DMS53 (cell line): ENCODE results near the gene MTERF4.

Source experiments
- DNase-seq: peaks from one replicate; lab custom pipeline; 2025; lab: John Stamatoyannopoulos, UW

MTERF4 gene

DNA sequence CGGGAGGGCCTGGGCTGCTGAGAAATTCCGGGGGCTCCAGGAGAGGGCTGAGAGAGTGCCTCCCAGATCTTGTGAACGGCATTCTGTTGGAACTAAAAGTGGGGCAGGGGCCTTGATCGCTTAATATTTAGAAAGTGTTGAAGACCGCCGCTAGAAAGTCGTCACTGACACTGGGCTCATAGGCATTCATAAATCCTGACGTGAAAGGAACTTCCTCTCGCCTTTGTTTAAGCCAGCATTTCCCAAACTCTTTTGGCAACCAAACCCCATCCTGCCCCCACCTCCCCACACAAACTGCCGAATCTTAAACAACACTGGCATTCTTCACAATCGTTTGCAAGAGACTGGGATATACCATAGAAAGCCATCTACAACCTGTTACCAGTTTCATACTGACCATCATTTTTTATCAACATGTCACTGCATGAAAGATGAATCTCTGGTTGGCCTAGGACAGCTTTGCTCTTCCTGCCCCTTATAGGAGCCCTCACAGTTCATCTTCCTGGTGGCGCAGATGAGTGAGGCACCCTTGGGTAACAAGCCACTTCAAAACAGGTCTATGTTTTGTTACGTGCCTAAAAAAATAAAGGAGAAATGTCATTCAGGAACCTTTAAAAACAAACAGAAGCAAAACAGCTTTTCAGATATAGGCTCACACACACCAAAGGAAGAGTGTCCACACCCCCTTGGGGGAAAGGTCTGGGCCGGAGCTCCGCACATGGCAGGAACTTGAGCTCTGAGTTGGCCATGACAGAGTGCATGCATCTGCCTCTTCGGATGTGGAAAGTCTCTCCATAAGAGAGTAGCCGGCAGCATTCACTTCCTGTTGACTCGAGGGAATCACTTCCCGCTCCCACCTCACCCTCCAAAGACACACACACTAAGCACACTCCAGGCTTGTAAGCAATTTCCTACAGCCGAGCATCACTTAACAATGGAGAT, 13.0 kb downstream of the MTERF4 start:
- no peak for DNase-seq

DNA sequence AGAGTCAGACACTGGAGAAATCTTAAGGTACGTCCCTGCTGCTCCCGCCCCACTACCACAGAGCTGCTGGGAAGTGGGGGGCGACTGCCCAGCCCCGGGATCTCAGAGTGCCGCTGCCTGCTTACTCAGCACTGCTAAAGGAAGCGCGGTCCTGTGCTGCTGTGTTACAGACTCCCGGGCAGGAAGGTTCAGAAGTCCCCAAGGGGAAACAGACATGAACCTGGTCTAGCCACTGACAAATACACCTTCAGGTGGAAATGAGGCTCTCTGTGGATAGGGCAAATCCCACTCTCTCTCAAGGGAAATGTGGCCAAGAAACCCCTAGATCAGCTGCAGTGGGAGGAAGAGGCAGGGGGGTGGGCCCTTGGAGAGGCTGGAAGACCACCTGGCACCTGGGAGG, 13.7 kb downstream of the MTERF4 start:
- DNase-seq, result no peak

DNA sequence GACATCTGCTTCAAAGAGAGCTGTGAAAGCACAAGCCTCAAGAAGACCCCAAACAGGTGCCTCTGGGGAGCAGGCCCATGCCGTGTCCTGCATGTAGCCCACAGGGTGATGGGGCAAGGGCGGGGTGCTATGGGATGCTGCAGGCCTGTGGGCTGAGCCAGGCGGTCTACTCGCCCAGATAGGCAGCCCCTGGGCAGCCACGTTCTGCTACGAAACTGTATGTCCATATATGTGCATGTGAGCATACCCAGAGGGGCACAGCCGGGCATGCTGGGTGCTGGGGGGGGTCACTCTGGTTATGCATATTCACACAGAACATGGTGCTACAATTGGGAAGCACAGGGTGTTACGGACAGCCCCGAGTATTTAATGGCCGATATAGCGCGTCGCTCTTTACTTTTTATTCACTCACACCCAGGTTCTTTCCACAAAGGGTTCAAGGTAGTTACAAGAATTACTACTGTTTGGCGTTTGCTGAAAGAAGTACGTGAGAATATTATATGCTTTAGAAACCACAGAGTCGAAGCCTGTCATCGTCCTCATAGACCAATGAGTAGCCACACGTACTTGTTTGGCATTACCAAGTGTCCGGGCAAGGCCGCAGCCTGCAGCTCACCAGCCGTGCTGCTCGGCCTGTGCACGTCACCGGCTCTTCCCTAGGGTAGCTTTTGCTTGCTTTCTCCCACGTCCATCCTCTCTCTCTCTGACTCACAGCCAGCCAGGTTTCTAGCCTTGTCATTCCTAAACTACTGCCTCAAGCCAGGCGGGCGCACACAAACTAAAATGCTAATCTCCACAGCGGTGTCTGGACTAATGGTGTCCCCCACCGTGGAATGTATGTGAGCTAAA, 14.4 kb downstream of the MTERF4 start:
- DNase-seq, result no peak

GRCh38 chr2:241084856-241085444, 17.1 kb downstream of the MTERF4 start:
- DNase-seq, result no peak

- DNase-seq, result no peak
Observed at GRCh38 chr2:241083091-241083415, 19.0 kb downstream of the MTERF4 start.

DNA sequence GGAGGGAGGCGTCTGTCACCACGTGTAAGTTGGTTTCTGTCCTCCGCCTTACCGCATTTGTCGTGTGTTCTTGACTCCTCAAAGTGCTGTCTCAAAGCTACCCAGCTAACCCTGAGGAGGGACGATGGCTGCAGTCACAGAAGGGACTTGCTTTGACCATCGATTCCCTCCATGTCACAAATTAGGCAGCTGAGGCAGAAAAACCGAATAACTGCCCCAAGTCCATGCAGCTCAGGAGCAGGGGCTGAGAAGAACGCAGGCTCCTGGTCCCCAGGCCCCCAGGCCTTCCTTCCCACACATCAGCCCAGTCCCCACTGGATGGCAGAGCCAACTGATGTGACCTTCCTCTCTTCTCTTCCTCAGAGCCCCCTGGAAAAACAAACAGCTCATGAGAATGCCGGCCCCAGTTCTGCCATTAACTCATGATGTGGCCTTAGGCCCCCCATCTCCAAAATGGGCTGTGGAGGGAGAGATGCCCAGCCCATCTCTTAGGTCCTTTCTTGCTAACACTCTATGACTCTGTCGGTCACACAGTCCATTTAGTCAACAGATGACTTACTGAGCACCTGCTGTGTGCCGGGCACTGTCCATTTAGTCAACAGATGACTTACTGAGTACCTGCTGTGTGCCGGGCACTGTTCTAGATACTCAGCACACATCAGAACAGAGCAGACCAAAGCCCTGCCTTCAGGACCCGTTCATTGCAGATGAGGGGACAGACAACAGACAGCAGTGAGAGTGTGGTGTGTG, 19.6 kb downstream of the MTERF4 start:
- no peak for DNase-seq

DNA sequence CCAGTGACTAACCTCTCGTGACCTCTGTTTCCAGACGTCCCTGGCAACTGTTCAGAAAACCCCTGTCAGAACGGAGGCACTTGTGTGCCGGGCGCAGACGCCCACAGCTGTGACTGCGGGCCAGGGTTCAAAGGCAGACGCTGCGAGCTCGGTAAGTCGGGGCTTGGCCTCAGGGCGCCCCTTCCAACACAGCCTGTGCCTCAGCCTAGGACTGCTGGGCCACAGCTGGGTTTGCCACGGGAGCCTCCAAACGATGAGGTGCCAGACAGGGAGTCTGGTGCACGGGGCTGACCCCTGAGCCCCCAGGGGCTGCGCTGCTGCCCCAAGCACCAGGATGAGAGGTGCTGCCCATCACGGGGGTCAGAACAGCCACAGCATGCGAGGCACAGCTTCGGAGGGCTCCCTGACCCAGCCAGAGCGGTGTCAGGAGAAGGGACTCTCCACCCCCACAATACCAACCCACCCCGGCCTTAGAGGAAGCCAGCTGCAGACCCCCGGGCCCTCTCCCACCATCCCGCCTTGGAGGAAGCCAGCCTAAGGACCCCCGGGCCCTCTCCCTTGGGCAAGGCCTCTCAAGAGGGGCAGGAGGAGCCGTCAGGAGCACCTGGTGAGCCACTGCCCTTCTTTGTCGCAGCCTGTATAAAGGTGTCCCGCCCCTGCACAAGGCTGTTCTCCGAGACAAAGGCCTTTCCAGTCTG, 20.3 kb downstream of the MTERF4 start:
- DNase-seq, result no peak

- DNase-seq, result no peak
Observed at GRCh38 chr2:241081190-241081642, 20.9 kb downstream of the MTERF4 start.

GRCh38 chr2:241080405-241081189, 21.5 kb downstream of the MTERF4 start:
- DNase-seq, result no peak

GRCh38 chr2:241074901-241075540, 27.1 kb downstream of the MTERF4 start:
- no peak for DNase-seq

DNA sequence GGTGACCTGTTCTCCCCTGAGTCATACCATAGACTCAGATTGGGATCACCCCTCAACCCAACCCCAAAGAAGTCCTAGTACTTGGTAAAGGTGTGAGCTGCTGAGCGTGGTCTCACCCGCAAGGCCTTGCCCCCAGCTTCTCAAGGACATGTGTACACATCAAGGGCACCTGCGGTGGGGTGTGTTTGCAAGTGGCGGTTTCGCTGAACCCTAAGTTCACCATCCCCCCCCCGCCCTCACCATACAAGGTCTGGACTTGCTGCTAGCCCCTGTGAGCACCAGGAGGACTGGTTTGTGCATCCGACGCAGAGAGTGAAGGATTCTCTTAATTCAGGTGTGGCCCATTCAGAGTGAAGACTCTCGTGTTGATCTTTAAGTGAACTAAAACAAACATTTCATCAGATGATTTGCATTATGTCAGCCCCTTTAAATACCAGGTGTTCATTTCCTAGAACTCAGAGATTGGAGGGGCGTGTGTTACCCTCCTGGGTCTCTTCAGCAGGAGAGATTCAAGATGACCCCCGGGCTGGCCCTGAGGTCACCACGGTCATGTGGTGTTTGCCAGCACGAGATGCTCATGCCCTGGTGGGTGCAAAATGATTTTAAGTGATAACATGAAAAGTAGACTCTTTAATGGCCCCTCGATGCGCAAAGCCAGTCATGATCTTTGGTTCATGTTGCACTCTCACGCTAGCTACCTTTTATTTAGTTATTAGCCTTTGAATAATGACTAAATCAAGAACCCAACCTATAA, 27.8 kb downstream of the MTERF4 start:
- no peak for DNase-seq

DNA sequence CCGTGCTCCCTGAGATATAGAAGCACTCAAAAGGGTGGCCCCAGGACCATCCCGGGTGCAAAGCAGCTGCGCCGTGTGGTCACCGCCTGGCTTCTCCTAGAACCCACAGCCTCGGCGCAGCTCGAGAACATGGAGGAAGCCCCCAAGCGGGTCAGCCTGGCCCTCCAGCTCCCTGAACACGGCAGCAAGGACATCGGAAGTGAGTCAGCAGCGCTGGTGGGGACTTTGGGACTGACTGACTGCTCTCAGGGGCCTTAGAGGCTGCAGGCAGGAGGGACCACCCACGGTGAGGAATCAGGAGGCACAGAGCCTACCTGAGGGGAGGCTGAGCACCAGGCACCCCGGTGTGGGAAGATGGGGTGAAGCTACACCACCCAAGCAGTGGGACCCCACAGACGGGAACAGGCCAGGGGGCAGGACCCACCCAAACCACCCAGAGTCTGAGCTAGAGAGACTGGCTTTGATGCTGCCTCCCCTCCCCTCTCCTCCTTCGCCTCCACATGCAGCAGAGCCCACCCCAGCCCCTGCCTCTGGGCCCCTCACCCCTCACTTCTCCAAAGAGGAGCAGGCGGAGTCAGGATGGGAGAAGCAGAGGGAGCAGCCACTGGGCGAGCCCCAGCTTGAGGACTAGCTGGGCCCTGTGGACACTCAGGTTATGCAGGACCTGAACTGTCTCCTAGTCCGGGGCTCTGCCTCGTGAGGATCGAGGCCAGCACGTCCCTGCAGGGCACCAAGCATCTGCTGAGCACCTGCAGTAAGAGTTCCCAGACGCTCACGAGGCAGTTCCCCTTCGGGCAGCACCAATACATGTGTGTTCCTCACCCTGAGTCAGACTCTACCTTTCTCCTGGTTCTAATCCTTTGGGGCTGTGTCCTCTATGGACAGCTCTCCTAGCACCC, 28.7 kb downstream of the MTERF4 start:
- DNase-seq, result no peak

- no peak for DNase-seq
Observed at GRCh38 chr2:241072553-241073165, 29.4 kb downstream of the MTERF4 start.

- no peak for DNase-seq
Observed at GRCh38 chr2:241072151-241072550, 29.9 kb downstream of the MTERF4 start.

DNA sequence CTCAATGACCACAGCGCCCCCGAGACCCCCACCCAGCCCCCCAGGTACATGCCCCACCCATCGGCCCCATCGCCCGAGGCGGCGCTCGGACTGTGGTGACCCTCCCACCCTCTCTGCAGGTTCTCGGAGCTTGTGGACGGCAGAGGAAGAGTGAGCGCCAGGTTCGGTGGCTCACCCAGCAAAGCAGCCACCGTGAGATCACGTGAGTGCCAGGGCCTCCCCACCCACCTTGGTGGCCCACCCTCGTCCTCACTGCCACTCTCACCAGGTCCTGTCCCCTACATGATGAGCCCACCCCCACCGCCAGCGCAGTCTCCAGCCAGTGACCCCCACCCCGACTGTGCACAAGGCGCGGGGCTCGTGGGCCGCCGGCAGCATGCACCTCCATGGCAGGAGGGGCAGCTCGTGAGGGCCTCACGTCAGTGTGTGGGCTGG, 30.4 kb downstream of the MTERF4 start:
- no peak for DNase-seq

DNA sequence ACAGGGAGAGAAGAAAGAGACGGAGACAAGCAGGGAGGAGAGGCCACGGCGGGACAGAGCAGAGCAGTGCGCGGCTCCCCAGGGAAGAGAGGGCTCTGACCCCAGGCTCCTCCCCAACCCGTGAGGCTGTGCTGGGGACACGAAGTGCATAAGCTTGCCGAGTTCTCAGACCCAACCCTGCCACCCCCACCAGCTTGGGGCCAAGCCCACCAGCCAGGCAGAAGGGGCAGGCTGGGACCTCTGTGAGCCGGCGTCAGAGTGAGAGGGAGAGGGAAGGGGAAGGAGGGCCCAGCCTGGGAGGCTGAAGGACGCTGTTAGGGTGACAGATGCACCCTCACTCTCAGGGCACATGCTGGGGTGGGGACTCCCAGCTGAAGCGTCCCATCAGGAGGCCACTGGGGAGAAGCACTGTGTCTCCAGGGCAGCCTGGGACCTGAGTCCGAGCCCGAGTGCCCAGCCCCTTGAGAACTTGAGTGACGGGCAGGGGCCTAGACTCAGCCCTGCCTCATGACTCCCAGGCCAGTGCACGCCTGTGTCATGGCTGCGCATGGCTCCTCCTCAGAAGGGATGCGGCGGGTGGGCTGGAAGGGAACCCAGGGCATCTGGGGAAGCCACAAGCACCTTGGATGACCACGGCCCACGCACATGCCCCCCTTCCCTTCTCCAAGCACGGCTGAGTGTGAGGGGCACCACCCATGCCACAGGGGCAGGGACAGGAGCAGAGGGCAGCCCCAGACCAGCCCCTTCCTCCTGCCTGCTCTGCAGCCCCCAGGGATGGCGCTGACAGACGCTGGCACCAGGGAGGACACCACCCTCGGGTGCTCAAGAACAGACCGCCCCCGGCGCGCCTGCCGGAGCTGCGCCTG, 31.0 kb downstream of the MTERF4 start:
- no peak for DNase-seq

DNA sequence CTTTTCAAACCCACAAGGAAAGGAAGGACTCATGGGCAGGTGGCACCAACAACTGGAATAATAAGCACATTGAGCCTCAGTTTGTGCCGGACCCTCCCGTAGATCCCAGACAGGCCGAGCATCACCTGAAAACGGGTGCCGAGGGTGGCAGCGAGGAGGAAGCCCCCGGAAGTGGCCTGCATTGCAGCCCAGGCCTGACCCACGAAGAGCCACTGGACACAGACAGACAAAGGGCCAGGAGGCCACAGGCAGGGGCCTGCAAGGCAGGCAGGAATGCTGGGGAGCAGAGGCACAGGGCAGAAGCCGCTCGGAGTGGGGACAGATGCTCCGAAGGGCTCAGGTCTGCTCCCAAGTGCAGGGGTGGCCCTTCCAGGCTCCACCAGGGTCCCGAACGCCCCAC, 31.7 kb downstream of the MTERF4 start:
- no peak for DNase-seq
